CD14-positive monocyte (primary cell): ENCODE data around the gene JDP2. TPM values are rescaled to one million over a fixed set of nuclear protein-coding genes. Genes with fewer than 3 reads are reported as not detected.

ENCODE experiments used
- DNase-seq, 3 donors: peaks; one replicate each; pipeline ENCODE4 v3.0.0-alpha.2; 2011 to 2022
- H2AFZ ChIP-seq: 2 replicates; pipeline ENCODE4 v1.6.0; 2012; ENCODE audit warnings: mild to moderate bottlenecking, low read depth, low read length, inconsistent platforms; ENCODE audit not compliant: insufficient read depth, poor library complexity, severe bottlenecking
- H3K27ac ChIP-seq, 2 donors: 1 replicate in 1 of 2; 2 replicates in 1 of 2; pipeline ENCODE4 v1.5.1; 2012 to 2013; ENCODE audit warnings: low read length in 2 of 2, control low read depth in 1 of 2, inconsistent platforms in 1 of 2, low read depth in 1 of 2, mild to moderate bottlenecking in 1 of 2
- H3K27me3 ChIP-seq, 2 donors: one replicate each; pipeline versions ENCODE4 v1.6.0 to v1.6.1; 2011 to 2013; ENCODE audit warnings: low read length in 2 of 2; ENCODE audit not compliant: control insufficient read depth in 2 of 2, insufficient read depth in 2 of 2
- H3K36me3 ChIP-seq, 2 donors: replicated peaks in 1 of 2; 1 replicate in 1 of 2; 2 replicates in 1 of 2; pipeline versions ENCODE4 v1.5.1 to v1.6.1; 2012 to 2013; ENCODE audit warnings: low read length in 2 of 2, control low read depth in 1 of 2, inconsistent platforms in 1 of 2, mild to moderate bottlenecking in 1 of 2; ENCODE audit not compliant: insufficient read depth in 2 of 2, control insufficient read depth in 1 of 2
- H3K4me1 ChIP-seq, 2 donors: 1 replicate in 1 of 2; 2 replicates in 1 of 2; pipeline versions ENCODE4 v1.5.1 to v1.6.1; 2012 to 2013; ENCODE audit warnings: low read length in 2 of 2, control low read depth in 1 of 2, inconsistent platforms in 1 of 2, mild to moderate bottlenecking in 1 of 2, moderate library complexity in 1 of 2; ENCODE audit not compliant: insufficient read depth in 2 of 2, control insufficient read depth in 1 of 2
- H3K4me2 ChIP-seq: replicated peaks from 2 replicates; pipeline ENCODE3; 2012; ENCODE audit warnings: low read length, moderate library complexity, mild to moderate bottlenecking; ENCODE audit not compliant: poor library complexity, severe bottlenecking; ENCODE audit errors: extremely low read depth
- H3K4me3 ChIP-seq, 3 experiments: fragments of 200-600 bp in 1 of 3; sonication (generic) in 1 of 3; replicated peaks in 1 of 3; 1 replicate in 2 of 3; 2 replicates in 1 of 3; pipeline ENCODE4 v1.5.1; 2011 to 2013; ENCODE audit warnings: low read length in 3 of 3, mild to moderate bottlenecking in 3 of 3, control low read depth in 2 of 3, low read depth in 2 of 3, inconsistent platforms in 1 of 3, moderate library complexity in 1 of 3
- H3K79me2 ChIP-seq: 2 replicates; pipeline ENCODE4 v1.6.0; 2012; ENCODE audit warnings: mild to moderate bottlenecking, control low read depth, inconsistent platforms, low read length, moderate library complexity; ENCODE audit not compliant: insufficient read depth
- H3K9ac ChIP-seq: 2 replicates; pipeline ENCODE4 v1.6.0; 2017; ENCODE audit warnings: low read length, mild to moderate bottlenecking; ENCODE audit not compliant: insufficient read depth, poor library complexity, severe bottlenecking
- H3K9me3 ChIP-seq, 2 donors: replicated peaks in 1 of 2; 1 replicate in 1 of 2; 2 replicates in 1 of 2; pipeline versions ENCODE4 v1.5.1 to v1.6.1; 2012 to 2013; ENCODE audit warnings: low read length in 2 of 2, control low read depth in 1 of 2; ENCODE audit not compliant: control insufficient read depth in 1 of 2, insufficient read depth in 1 of 2
- H4K20me1 ChIP-seq: 2 replicates; pipeline ENCODE4 v1.6.0; 2012; ENCODE audit warnings: mild to moderate bottlenecking, low read length, control low read depth, moderate library complexity; ENCODE audit not compliant: insufficient read depth
- H3K27ac Mint-ChIP-seq, 7 donors: one replicate each; pipeline ENCODE4 v1.8.0; 2020; ENCODE audit warnings: mild to moderate bottlenecking in 7 of 7, mixed read lengths in 7 of 7, moderate library complexity in 6 of 7, inconsistent platforms in 2 of 7
- H3K27me3 Mint-ChIP-seq, 3 donors: one replicate each; pipeline ENCODE4 v1.8.0; 2021 to 2022; ENCODE audit warnings: low read depth in 3 of 3, mild to moderate bottlenecking in 3 of 3, mixed read lengths in 3 of 3, moderate library complexity in 3 of 3, inconsistent platforms in 1 of 3
- H3K36me3 Mint-ChIP-seq, 2 donors: one replicate each; pipeline ENCODE4 v1.8.0; 2020; ENCODE audit warnings: mixed read lengths in 2 of 2, inconsistent platforms in 1 of 2, mild to moderate bottlenecking in 1 of 2
- H3K4me1 Mint-ChIP-seq: one replicate; pipeline ENCODE4 v1.8.0; 2020; ENCODE audit warnings: mild to moderate bottlenecking, mixed read lengths
- H3K4me3 Mint-ChIP-seq, 2 donors: one replicate each; pipeline ENCODE4 v1.8.0; 2020; ENCODE audit warnings: mild to moderate bottlenecking in 2 of 2, mixed read lengths in 2 of 2, moderate library complexity in 1 of 2
- H3K9me3 Mint-ChIP-seq, 7 donors: one replicate each; pipeline ENCODE4 v1.8.0; 2020 to 2022; ENCODE audit warnings: mixed read lengths in 7 of 7, mild to moderate bottlenecking in 6 of 7, moderate library complexity in 6 of 7, inconsistent platforms in 2 of 7
- WGBS: methylation state at CpG from one replicate; pipeline ENCODE4 v1.1.5; 2013; ENCODE audit warnings: missing lambda C conversion rate; ENCODE audit not compliant: insufficient coverage; 5-methylcytosine and 5-hydroxymethylcytosine counted together
- intact Hi-C, 2 donors: fragments of 100-400 bp; cut with micrococcal nuclease; formaldehyde crosslinking; loops; one replicate each; pipeline versions ENCODE4 v1.15.0 to v1.15.1; 2023
- polyA plus RNA-seq, 3 donors: library from polyadenylated mRNA; depleted of rRNA in 1 of 3; unstranded in 2 of 3; stranded (reverse) in 1 of 3; fragments of 300-500 nt in 2 of 3; fragments of >200 nt in 1 of 3; fragmentation: Illumina TruSeq in 2 of 3; gene quantifications; 1 replicate in 2 of 3; 2 replicates in 1 of 3; pipeline ENCODE4 v1.2.3, GENCODE V29; 2012 to 2021
- TF ChIP-seq, protein P1 (sequence below): fragments of 200-600 bp; IDR thresholded peaks from one replicate; pipeline ENCODE4 v1.8.0; 2022; ENCODE audit warnings: antibody characterized with exemption, mild to moderate bottlenecking

Gene JDP2
- polyA plus RNA-seq, 3 donors: 3.5 to 69.2 (median 14.2) TPM

DNA sequence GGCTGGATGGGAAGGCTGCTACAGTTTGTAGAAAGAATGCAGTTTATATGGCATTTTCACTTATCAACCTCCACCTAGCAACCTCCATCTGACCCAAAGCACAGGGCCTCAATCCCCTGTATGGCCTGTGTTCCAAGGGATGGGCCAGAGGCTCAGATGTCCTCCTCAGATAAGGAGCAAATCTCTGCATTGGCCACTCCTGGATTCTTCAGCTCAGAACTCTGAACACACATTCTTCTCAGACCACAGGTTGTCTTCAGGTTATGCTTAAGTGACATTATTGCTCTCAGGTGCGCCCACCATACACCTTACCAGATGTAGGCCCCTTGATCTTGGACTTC is 47.9 kb upstream of the JDP2 start:
- no peaks in the 10 kb centered on the region for H3K36me3 Mint-ChIP-seq
- Histone ChIP-seq H4K20me1 (no peaks in the 10 kb centered on the region), H3K9ac (no peak overlapping the region), H3K4me1 (peaks cover 19 to 23% of the 10 kb centered on the region in 2 donors), H3K4me2 (no peak overlapping the region), H3K79me2 (no peaks in the 10 kb centered on the region), H3K27ac (no peak overlapping the region), H3K27me3 (no peaks in the 10 kb centered on the region), H3K9me3 (no peaks in the 10 kb centered on the region), H3K36me3 (no peaks in the 10 kb centered on the region), H3K4me3 (no peak overlapping the region), H2AFZ (no peak overlapping the region)
- H3K9me3 Mint-ChIP-seq: peaks cover 0 to 5% (median 1%) of the 10 kb centered on the region in 7 donors
- H3K4me1 Mint-ChIP-seq: peaks cover 20% of the 10 kb centered on the region
- no CpG with 5 or more reads among the region's 1 CpG for WGBS
- TF ChIP-seq, protein P1, sequence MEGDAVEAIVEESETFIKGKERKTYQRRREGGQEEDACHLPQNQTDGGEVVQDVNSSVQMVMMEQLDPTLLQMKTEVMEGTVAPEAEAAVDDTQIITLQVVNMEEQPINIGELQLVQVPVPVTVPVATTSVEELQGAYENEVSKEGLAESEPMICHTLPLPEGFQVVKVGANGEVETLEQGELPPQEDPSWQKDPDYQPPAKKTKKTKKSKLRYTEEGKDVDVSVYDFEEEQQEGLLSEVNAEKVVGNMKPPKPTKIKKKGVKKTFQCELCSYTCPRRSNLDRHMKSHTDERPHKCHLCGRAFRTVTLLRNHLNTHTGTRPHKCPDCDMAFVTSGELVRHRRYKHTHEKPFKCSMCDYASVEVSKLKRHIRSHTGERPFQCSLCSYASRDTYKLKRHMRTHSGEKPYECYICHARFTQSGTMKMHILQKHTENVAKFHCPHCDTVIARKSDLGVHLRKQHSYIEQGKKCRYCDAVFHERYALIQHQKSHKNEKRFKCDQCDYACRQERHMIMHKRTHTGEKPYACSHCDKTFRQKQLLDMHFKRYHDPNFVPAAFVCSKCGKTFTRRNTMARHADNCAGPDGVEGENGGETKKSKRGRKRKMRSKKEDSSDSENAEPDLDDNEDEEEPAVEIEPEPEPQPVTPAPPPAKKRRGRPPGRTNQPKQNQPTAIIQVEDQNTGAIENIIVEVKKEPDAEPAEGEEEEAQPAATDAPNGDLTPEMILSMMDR: no peak
- H3K27me3 Mint-ChIP-seq: peaks cover 0 to 6% (median 5%) of the 10 kb centered on the region in 3 donors
- no peak overlapping the region for H3K4me3 Mint-ChIP-seq
- no peak for DNase-seq
- intact Hi-C loops: no loop called here
- no peak overlapping the region for H3K27ac Mint-ChIP-seq

- Histone ChIP-seq H2AFZ (no peak overlapping the region), H4K20me1 (no peaks in the 10 kb centered on the region), H3K27ac (no peak overlapping the region), H3K4me2 (no peak overlapping the region), H3K4me1 (peaks cover 19 to 24% of the 10 kb centered on the region in 2 donors), H3K79me2 (no peaks in the 10 kb centered on the region), H3K27me3 (no peaks in the 10 kb centered on the region), H3K9ac (no peak overlapping the region), H3K4me3 (no peak overlapping the region), H3K36me3 (no peaks in the 10 kb centered on the region), H3K9me3 (no peaks in the 10 kb centered on the region)
- peaks cover 0 to 5% (median 1%) of the 10 kb centered on the region in 7 donors for H3K9me3 Mint-ChIP-seq
- no peak overlapping the region for H3K27ac Mint-ChIP-seq
- H3K36me3 Mint-ChIP-seq: no peaks in the 10 kb centered on the region
- H3K4me3 Mint-ChIP-seq: no peak overlapping the region
- H3K27me3 Mint-ChIP-seq: peaks cover 0 to 5% (median 2%) of the 10 kb centered on the region in 3 donors
- no peak for DNase-seq
- H3K4me1 Mint-ChIP-seq: peaks cover 20% of the 10 kb centered on the region
- TF ChIP-seq, protein P1: no peak
- no CpG with 5 or more reads among the region's 2 CpGs for WGBS
- intact Hi-C loops: no loop called here
Observed at GRCh38 chr14:75380656-75381055, 47.2 kb upstream of the JDP2 start.
